ENCODE data around the gene RUNX3.

GRCh38 chr1:24860841-24861240, 69.2 kb downstream of the RUNX3 start:
- TF ChIP-seq CTCF (tag by site-specific recombination; IDR thresholded peaks at IDR 0.05), result no peak
- no peak for TF ChIP-seq ZNF707 (tag by site-specific recombination; IDR thresholded peaks at IDR 0.05)
- TF ChIP-seq ZNF560 (tag by site-specific recombination; IDR thresholded peaks at IDR 0.05; ENCODE audit: borderline replicate concordance), result no peak
- no peak for TF ChIP-seq ZNF24 (tag by site-specific recombination; IDR thresholded peaks at IDR 0.05)
- no peak for TF ChIP-seq KLF16 (tag by site-specific recombination; IDR thresholded peaks at IDR 0.05)

Measured in HEK293 (cell line).